SK-N-SH (cell line): ENCODE results near the gene SIRT5. TPM values are rescaled to one million over a fixed set of nuclear protein-coding genes. Genes with fewer than 3 reads are reported as not detected.

Source experiments
- CTCF ChIA-PET: fragments of 300-600, 350-600 bp; formaldehyde crosslinking; extraction: SDS; loops from one replicate; lab custom pipeline; 2021; lab: Yijun Ruan, JAX
- POLR2A ChIA-PET: fragments of 350-600 bp; sonication (Branson Sonifier 250); formaldehyde crosslinking; extraction: SDS; loops from one replicate; lab custom pipeline; 2020; ENCODE audit warnings: antibody characterized with exemption, inconsistent platforms; lab: Yijun Ruan, JAX
- DNase-seq: peaks from one replicate; pipeline ENCODE4 v3.0.0; 2012
- H2AFZ ChIP-seq: fragments of 200-600 bp; sonication (generic); 2 replicates; pipeline ENCODE4 v1.8.1; 2016; ENCODE audit warnings: antibody characterized with exemption, mild to moderate bottlenecking, low read depth
- H3F3A ChIP-seq: fragments of 200-600 bp; sonication (generic); replicated peaks from 2 replicates; pipeline ENCODE3; 2016; ENCODE audit warnings: antibody characterized with exemption, mild to moderate bottlenecking; ENCODE audit not compliant: insufficient read depth
- H3K27ac ChIP-seq, 2 experiments: fragments of 200-500 bp in 1 of 2; fragments of 200-600 bp in 1 of 2; sonication (Bioruptor generic) in 1 of 2; sonication (generic), shearing (Covaris generic) in 1 of 2; 2 replicates each; pipeline versions ENCODE4 v1.5.1 to v1.6.1; 2014 to 2016; ENCODE audit warnings: low read depth in 2 of 2, inconsistent platforms in 1 of 2, low read length in 1 of 2, mild to moderate bottlenecking in 1 of 2, mixed read lengths in 1 of 2
- H3K27me3 ChIP-seq: fragments of 200-600 bp; sonication (generic), shearing (Covaris generic); 2 replicates; pipeline ENCODE4 v1.6.1; 2016; ENCODE audit warnings: mixed run types; ENCODE audit not compliant: insufficient read depth
- H3K36me3 ChIP-seq, 2 experiments: fragments of 200-500 bp in 1 of 2; fragments of 200-600 bp in 1 of 2; sonication (Bioruptor generic) in 1 of 2; sonication (generic) in 1 of 2; replicated peaks in 1 of 2; 2 replicates each; pipeline versions ENCODE3 to v1.5.1; 2014 to 2016; ENCODE audit warnings: low read length in 1 of 2, mild to moderate bottlenecking in 1 of 2; ENCODE audit not compliant: insufficient read depth in 2 of 2, control insufficient read depth in 1 of 2
- H3K4me1 ChIP-seq, 2 experiments: fragments of 200-500 bp in 1 of 2; fragments of 200-600 bp in 1 of 2; sonication (Bioruptor generic) in 1 of 2; sonication (generic), shearing (Covaris generic) in 1 of 2; 2 replicates each; pipeline versions ENCODE4 v1.5.1 to v1.6.1; 2014 to 2016; ENCODE audit warnings: low read depth in 1 of 2, low read length in 1 of 2, mixed run types in 1 of 2; ENCODE audit not compliant: insufficient read depth in 2 of 2, control insufficient read depth in 1 of 2
- H3K4me2 ChIP-seq: fragments of 200-600 bp; sonication (generic), shearing (Covaris generic); 2 replicates; pipeline ENCODE4 v1.6.1; 2017; ENCODE audit warnings: mixed run types
- H3K4me3 ChIP-seq, 2 experiments: fragments of 200-500 bp in 1 of 2; fragments of 200-600 bp in 1 of 2; sonication (Bioruptor generic) in 1 of 2; sonication (generic), shearing (Covaris generic) in 1 of 2; 2 replicates each; pipeline versions ENCODE4 v1.5.1 to v1.8.1; 2014 to 2016; ENCODE audit warnings: low read depth in 2 of 2, inconsistent platforms in 1 of 2, low read length in 1 of 2, mild to moderate bottlenecking in 1 of 2, mixed read lengths in 1 of 2, moderate library complexity in 1 of 2
- H3K79me2 ChIP-seq: fragments of 200-600 bp; sonication (generic); 2 replicates; pipeline ENCODE4 v1.8.1; 2017; ENCODE audit warnings: mild to moderate bottlenecking; ENCODE audit not compliant: insufficient read depth
- H3K9ac ChIP-seq: fragments of 200-600 bp; sonication (generic); 2 replicates; pipeline ENCODE4 v1.6.1; 2017; ENCODE audit warnings: mixed run types
- H3K9me2 ChIP-seq: fragments of 200-600 bp; sonication (generic); 2 replicates; pipeline ENCODE4 v1.6.1; 2017; ENCODE audit warnings: mixed run types
- H3K9me3 ChIP-seq: fragments of 200-600 bp; sonication (generic); 2 replicates; pipeline ENCODE4 v1.6.1; 2017; ENCODE audit warnings: mixed run types, mild to moderate bottlenecking, moderate library complexity
- H4K20me1 ChIP-seq: fragments of 200-600 bp; sonication (generic); 2 replicates; pipeline ENCODE4 v1.6.1; 2017; ENCODE audit warnings: mild to moderate bottlenecking, mixed run types; ENCODE audit not compliant: insufficient read depth
- CHD2 ChIP-seq: fragments of 150-350 bp; IDR thresholded peaks from 2 replicates; pipeline ENCODE4 v1.6.1; 2018; ENCODE audit warnings: low read length; ENCODE audit not compliant: partially characterized antibody
- ELF1 ChIP-seq: IDR thresholded peaks from 2 replicates; pipeline ENCODE4 v1.4.0; 2012
- EP300 ChIP-seq, 2 experiments: IDR thresholded peaks; 2 replicates each; pipeline versions ENCODE4 v1.4.0 to v1.6.1; 2012; ENCODE audit warnings: borderline replicate concordance in 1 of 2, low read depth in 1 of 2, low read length in 1 of 2
- FOSL2 ChIP-seq: IDR thresholded peaks from 2 replicates; pipeline ENCODE4 v1.4.0; 2012; ENCODE audit warnings: low read depth, mild to moderate bottlenecking, moderate library complexity, borderline replicate concordance
- GATA2 ChIP-seq: sonication (generic); formaldehyde crosslinking; IDR thresholded peaks from 2 replicates; pipeline ENCODE4 v1.5.0; 2020; ENCODE audit warnings: mild to moderate bottlenecking, missing genetic modification reagents
- IRF3 ChIP-seq: fragments of 150-350 bp; IDR thresholded peaks from 2 replicates; pipeline ENCODE4 v1.6.1; 2016; ENCODE audit warnings: mild to moderate bottlenecking, low read depth, low read length
- JUND ChIP-seq: IDR thresholded peaks from 2 replicates; pipeline ENCODE4 v1.4.0; 2012
- MAX ChIP-seq: IDR thresholded peaks from 2 replicates; pipeline ENCODE4 v1.4.0; 2012; ENCODE audit warnings: low read depth
- MEF2A ChIP-seq: IDR thresholded peaks from 2 replicates; pipeline ENCODE4 v1.4.0; 2012; ENCODE audit warnings: low read depth, borderline replicate concordance
- NFIC ChIP-seq: IDR thresholded peaks from 2 replicates; pipeline ENCODE4 v1.4.0; 2012; ENCODE audit warnings: borderline replicate concordance
- PBX3 ChIP-seq: IDR thresholded peaks from 2 replicates; pipeline ENCODE4; 2012
- POLR2AphosphoS5 ChIP-seq: IDR thresholded peaks from 2 replicates; pipeline ENCODE4 v1.6.1; 2012; ENCODE audit warnings: low read depth, low read length
- RFX5 ChIP-seq: IDR thresholded peaks from 2 replicates; pipeline ENCODE4 v1.6.1; 2012; ENCODE audit warnings: mild to moderate bottlenecking, improper control_type of control experiment, low read length
- SMC3 ChIP-seq: IDR thresholded peaks from 2 replicates; pipeline ENCODE4 v1.6.1; 2012; ENCODE audit warnings: low read depth, low read length, improper control_type of control experiment
- TAF1 ChIP-seq: IDR thresholded peaks from 2 replicates; pipeline ENCODE4 v1.6.1; 2012; ENCODE audit warnings: low read depth, mild to moderate bottlenecking, low read length, moderate library complexity, borderline replicate concordance
- TCF12 ChIP-seq: IDR thresholded peaks from 2 replicates; pipeline ENCODE4 v1.4.0; 2012
- YY1 ChIP-seq: IDR thresholded peaks from 2 replicates; pipeline ENCODE4 v1.4.0; 2012; ENCODE audit warnings: low read depth, mild to moderate bottlenecking
- WGBS: methylation state at CpG from one replicate; pipeline ENCODE4 v1.1.6; 2017; ENCODE audit warnings: low lambda C conversion rate; 5-methylcytosine and 5-hydroxymethylcytosine counted together
- polyA plus RNA-seq, 3 experiments: library from polyadenylated mRNA; depleted of rRNA; stranded (reverse); fragments of >200 nt; gene quantifications; 2 replicates each; pipeline ENCODE4 v1.2.3, GENCODE V29; 2012
- TF ChIP-seq, protein P1 (sequence below): IDR thresholded peaks from 2 replicates; pipeline ENCODE4 v1.4.0; 2012; ENCODE audit warnings: low read depth, borderline replicate concordance
- TF ChIP-seq, protein P2 (sequence below): fragments of 150-350 bp; IDR thresholded peaks from 2 replicates; pipeline ENCODE4 v1.6.1; 2017; ENCODE audit warnings: antibody characterized with exemption, low read length, low read depth, borderline replicate concordance
- TF ChIP-seq, protein P3 (sequence below): IDR thresholded peaks from 2 replicates; pipeline ENCODE4 v1.4.0; 2012; ENCODE audit warnings: low read depth, borderline replicate concordance

SIRT5 gene
- polyA plus RNA-seq, 1 of the 3 experiments (the other 2 are of a cell fraction) = 6.7 TPM

- peaks cover 0 to 6% of the 10 kb centered on the region in 2 experiments; a peak in 1 of 4 replicates for H3K4me1 ChIP-seq
- no peak overlapping the region for H3K4me2 ChIP-seq
- ChIA-PET CTCF (no interaction called here), POLR2A (no interaction called here)
- no peaks in the 10 kb centered on the region for H4K20me1 ChIP-seq
- no peaks in the 10 kb centered on the region for H3F3A ChIP-seq
- no peaks in the 10 kb centered on the region for H3K79me2 ChIP-seq
- TF ChIP-seq SMC3 (no peak), RFX5 (no peak), POLR2AphosphoS5 (no peak), IRF3 (no peak), NFIC (no peak), TAF1 (no peak), GATA2 (CRISPR knock-in tag) (no peak), EP300 (IDR thresholded peaks at IDR 0.05; ENCODE audit: borderline replicate concordance in 1 of 2, low read depth in 1 of 2, low read length in 1 of 2) (no peak), TCF12 (no peak), JUND (no peak), MAX (no peak), YY1 (no peak)
- TF ChIP-seq, protein P1, sequence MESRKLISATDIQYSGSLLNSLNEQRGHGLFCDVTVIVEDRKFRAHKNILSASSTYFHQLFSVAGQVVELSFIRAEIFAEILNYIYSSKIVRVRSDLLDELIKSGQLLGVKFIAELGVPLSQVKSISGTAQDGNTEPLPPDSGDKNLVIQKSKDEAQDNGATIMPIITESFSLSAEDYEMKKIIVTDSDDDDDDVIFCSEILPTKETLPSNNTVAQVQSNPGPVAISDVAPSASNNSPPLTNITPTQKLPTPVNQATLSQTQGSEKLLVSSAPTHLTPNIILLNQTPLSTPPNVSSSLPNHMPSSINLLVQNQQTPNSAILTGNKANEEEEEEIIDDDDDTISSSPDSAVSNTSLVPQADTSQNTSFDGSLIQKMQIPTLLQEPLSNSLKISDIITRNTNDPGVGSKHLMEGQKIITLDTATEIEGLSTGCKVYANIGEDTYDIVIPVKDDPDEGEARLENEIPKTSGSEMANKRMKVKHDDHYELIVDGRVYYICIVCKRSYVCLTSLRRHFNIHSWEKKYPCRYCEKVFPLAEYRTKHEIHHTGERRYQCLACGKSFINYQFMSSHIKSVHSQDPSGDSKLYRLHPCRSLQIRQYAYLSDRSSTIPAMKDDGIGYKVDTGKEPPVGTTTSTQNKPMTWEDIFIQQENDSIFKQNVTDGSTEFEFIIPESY = no peak
- TF ChIP-seq, protein P2, sequence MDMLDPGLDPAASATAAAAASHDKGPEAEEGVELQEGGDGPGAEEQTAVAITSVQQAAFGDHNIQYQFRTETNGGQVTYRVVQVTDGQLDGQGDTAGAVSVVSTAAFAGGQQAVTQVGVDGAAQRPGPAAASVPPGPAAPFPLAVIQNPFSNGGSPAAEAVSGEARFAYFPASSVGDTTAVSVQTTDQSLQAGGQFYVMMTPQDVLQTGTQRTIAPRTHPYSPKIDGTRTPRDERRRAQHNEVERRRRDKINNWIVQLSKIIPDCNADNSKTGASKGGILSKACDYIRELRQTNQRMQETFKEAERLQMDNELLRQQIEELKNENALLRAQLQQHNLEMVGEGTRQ = no peak
- no peak overlapping the region for H3K27ac ChIP-seq
- no peak overlapping the region for H2AFZ ChIP-seq
- no peak overlapping the region for H3K9ac ChIP-seq
- H3K27me3 ChIP-seq = no peaks in the 10 kb centered on the region
- H3K36me3 ChIP-seq = no peaks in the 10 kb centered on the region
- no peaks in the 10 kb centered on the region for H3K9me3 ChIP-seq
- no peak overlapping the region for H3K4me3 ChIP-seq
- WGBS = 76% methylated on average over 1 of the region's 1 CpG
- H3K9me2 ChIP-seq = no peaks in the 10 kb centered on the region
- DNase-seq = no peak
Measured at GRCh38 chr6:13553646-13554045, 20.8 kb upstream of the SIRT5 start.

- DNase-seq = no peak
- ChIA-PET CTCF (interaction anchor here (0.6 to 7.0 kb wide), 2 partner anchors 18 to 140 kb away, joined by 3 to 48 read pairs; partner anchors contain the start of gene SIRT5), POLR2A (no interaction called here)
- no peak overlapping the region for H3K27ac ChIP-seq
- H2AFZ ChIP-seq = no peak overlapping the region
- H3K9ac ChIP-seq = no peak overlapping the region
- H3K36me3 ChIP-seq = no peaks in the 10 kb centered on the region
- H3K79me2 ChIP-seq = no peaks in the 10 kb centered on the region
- WGBS = 89% methylated on average over 7 of the region's 8 CpGs
- H3K4me3 ChIP-seq = no peak overlapping the region
- H3K27me3 ChIP-seq = no peaks in the 10 kb centered on the region
- H3K4me2 ChIP-seq = no peak overlapping the region
- H3K9me2 ChIP-seq = no peaks in the 10 kb centered on the region
- H3K4me1 ChIP-seq = peaks cover 0 to 15% of the 10 kb centered on the region in 2 experiments; a peak in 2 of 4 replicates
- H3K9me3 ChIP-seq = no peaks in the 10 kb centered on the region
- no peaks in the 10 kb centered on the region for H4K20me1 ChIP-seq
- H3F3A ChIP-seq = no peaks in the 10 kb centered on the region
- TF ChIP-seq, protein P3, sequence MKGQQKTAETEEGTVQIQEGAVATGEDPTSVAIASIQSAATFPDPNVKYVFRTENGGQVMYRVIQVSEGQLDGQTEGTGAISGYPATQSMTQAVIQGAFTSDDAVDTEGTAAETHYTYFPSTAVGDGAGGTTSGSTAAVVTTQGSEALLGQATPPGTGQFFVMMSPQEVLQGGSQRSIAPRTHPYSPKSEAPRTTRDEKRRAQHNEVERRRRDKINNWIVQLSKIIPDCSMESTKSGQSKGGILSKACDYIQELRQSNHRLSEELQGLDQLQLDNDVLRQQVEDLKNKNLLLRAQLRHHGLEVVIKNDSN = no peak
- TF ChIP-seq TCF12 = no peak
- no peak for TF ChIP-seq POLR2AphosphoS5
- no peak for TF ChIP-seq JUND
- no peak for TF ChIP-seq EP300 (IDR thresholded peaks at IDR 0.05; ENCODE audit: borderline replicate concordance in 1 of 2, low read depth in 1 of 2, low read length in 1 of 2)
- no peak for TF ChIP-seq PBX3
- TF ChIP-seq MEF2A = no peak
- TF ChIP-seq FOSL2 = no peak
- TF ChIP-seq IRF3 = no peak
- TF ChIP-seq ELF1 = no peak
- TF ChIP-seq CHD2 = no peak
- TF ChIP-seq YY1 = no peak
Measured at GRCh38 chr6:13554929-13555333, 19.5 kb upstream of the SIRT5 start.
